Middle frontal gyrus (tissue), 1 donor: Measurements from ENCODE around the gene JDP2.

Source experiments
- DNase-seq: peaks from one replicate; pipeline ENCODE4 v3.0.0-alpha.2; 2015; ENCODE audit warnings: low spot score; ENCODE audit errors: extremely low spot score

JDP2 gene

GRCh38 chr14:75409316-75410205 is 18.3 kb upstream of the JDP2 start:
- no peak for DNase-seq

DNA sequence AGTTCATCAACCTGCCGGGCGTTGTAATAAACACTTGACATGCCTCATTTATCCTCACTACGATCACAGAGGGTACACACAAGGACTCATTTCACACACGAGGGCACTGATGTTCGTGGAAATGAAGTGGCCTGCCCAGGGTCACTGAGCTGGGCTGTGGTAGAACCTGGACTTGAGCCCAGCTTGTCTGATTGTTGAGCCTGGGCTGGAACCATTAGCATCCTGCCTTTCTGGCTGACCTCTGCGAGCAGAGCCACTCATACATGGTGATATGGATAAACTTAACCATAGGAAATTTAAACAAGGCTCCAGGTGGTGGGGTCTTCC is 16.6 kb upstream of the JDP2 start:
- no peak for DNase-seq

DNA sequence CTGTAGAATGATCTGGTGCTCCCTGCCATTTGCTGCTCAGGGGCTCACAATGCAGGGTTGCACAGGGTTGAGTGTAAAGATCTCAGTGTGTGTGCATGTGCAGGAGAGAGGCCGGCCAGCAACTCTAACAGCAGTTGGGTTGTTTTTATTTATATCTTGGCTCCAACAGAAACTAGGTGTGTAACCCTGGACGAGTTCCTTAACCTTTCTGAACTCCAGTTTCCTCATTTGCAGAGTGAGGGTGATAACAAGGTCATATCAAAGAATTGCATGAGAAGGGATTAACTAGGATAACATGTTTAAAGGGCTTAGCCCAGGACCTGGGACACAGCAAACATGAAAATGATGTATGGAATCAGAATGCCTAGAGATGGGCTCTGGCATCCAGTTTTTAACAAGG is 14.8 kb upstream of the JDP2 start:
- DNase-seq = no peak

GRCh38 chr14:75417674-75418073 is 10.1 kb upstream of the JDP2 start:
- no peak for DNase-seq

GRCh38 chr14:75418850-75419768 is 8.7 kb upstream of the JDP2 start:
- DNase-seq = no peak

DNA sequence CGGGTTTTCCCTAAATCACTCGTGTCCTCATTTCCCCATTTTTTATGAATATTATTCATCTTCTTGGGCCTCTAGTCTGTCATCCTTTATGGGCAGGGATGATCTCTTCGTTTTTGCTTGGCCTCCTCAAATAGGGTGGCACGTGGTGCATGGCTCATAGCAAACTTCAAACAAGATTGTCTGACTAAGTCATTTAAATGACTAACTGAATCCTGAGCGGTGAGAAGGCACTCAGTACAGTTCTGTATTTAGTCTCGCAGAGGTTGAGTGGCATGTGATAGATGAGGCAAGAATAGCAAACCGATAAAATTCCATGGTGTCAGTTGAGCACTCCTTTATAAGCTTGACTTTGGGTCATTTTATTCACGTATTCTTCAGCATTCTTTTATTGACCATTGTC is 5.7 kb upstream of the JDP2 start:
- no peak for DNase-seq

DNA sequence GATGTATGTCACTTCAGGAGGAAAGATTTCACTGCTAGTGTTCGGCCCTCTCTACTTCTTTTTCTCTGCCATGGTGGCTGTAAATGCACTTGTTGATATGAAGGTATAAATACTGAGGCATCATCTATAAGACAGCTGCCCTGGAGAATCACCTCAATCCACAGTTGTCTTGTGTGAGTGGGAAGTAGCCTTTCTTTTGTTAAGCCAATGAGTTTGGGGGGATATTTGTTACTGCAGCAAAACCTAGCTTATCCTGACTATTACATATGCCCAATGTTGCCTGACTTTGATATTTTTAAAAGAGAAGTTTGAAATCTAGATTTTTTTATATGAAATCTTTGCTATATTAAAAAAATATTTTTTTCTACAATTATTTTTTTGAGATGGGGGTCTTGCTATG is 3.3 kb upstream of the JDP2 start:
- DNase-seq = no peak

DNA sequence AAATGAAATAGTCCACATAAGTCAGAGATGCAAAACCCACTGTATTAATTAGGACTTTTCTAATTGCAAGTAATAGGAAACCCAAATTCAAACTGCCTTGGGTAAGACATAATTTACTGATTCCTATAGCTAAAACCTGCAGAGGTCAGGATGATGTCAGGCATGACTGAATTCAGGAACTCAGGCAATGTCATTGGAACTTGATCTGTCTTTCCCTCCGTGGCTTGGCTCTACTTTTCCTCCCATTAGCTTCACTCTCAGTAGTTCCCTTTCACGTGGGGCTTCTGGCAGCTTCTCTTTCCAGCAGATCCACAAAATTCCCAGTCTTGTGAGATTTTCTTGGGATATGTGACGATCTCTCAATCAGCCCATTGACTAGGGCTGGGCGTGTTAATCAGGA is 2.4 kb upstream of the JDP2 start:
- DNase-seq = no peak

DNA sequence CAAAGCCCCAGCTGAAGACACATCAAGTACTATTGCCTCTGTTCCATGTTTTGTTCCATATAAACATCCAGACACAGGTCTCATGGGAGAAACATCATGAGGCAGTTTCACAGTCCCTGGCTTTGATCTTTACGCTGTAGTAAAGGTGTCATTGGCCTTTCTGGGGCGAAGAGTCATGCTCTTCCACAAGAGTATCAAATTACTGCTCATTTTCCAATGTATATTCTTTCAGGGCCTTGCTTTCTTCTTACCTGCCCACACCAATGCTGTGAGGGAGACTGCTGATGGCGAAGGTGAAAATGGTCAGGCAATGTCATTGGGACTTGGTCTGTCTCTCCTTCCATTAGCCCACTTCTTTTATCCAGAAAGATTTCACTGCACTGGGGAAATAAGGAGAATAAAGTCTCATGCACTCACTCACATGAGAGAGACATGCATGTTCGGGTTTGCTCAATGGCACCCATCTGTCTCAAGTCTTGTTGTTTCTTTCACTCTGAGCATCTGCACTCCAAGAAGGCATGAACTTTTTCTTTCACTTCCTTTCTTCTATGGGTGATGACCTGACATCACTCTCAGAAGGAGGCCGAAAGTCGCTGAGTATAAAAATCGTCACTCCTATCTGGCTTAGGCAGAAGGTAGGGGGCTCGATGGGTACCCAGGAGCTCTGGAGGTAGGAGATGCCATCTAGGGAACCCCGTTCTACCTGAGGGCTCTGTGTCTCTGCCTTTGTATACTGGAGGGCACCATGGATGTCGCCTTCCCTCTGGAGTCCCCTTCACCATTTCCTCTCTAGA is 1.3 kb upstream of the JDP2 start:
- DNase-seq = no peak

DNA sequence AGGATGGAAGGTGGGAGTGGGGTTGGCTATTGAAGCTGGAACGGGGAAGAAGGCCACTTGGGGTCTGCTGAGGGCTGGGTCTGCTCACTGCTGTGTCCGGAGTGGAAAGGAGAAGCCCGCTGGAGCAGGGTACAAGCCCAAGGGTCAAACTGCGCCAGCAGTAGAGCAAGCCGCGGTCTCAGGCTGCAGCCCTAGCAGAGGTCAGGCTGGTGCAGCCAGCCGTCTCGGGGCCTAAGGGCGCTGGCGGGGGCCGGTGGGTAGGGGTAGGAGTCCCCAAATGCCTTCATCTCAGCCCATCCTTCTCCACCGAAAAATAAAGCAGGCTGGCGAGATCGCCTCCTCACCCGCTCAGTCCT is 718 bp upstream of the JDP2 start:
- DNase-seq = no peak

- no peak for DNase-seq
These were observed 645 bp downstream of the JDP2 start for GRCh38 chr14:75428230-75429104.

- DNase-seq = peak; percentile 20
These were observed 1.7 kb downstream of the JDP2 start for GRCh38 chr14:75429562-75429961.

- DNase-seq = no peak
These were observed 2.3 kb downstream of the JDP2 start for GRCh38 chr14:75430116-75430515.

- DNase-seq = no peak
These were observed 2.7 kb downstream of the JDP2 start for GRCh38 chr14:75430526-75430925.

DNA sequence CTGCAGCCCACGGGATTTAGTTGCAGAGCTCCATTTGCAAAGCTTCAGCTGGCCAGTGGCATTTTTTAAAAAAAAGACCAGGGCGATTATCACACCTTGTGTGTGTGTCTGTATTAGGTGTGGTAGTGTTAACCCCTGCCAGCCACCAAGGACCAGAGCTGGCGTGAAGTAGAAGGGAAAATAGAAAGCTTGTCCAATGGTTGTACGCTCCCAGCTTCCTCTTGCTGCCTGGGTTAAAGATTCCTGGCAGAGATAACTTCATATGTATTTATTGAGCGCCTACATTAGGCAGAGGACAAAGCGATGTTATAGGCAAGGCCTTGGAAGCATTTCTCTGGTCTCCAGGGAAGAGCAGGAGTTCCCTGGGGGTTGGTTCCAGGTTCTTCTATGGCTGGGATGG is 3.2 kb downstream of the JDP2 start:
- no peak for DNase-seq

GRCh38 chr14:75431827-75432226 is 4.0 kb downstream of the JDP2 start:
- no peak for DNase-seq

DNA sequence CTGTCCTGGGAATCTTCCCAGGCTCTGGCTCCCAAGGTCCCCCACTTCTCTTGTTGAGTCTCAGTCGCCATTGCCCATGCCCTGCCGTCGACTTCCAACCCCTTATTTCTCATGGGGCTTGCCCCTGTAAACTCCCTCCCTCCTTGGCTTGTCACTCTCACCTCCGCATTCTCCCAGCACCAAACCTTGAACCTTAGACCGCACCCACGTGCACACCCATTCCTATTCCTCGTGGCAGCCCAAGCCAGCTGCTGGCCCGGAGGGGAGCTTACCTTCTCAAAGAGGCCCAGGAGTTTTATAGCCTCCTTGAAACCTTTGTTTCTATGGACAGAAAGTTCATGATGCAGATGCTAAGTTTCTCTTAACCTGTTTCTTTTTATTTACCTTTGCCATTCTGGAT is 4.6 kb downstream of the JDP2 start:
- DNase-seq = no peak

GRCh38 chr14:75433631-75434071 is 5.8 kb downstream of the JDP2 start:
- no peak for DNase-seq

DNA sequence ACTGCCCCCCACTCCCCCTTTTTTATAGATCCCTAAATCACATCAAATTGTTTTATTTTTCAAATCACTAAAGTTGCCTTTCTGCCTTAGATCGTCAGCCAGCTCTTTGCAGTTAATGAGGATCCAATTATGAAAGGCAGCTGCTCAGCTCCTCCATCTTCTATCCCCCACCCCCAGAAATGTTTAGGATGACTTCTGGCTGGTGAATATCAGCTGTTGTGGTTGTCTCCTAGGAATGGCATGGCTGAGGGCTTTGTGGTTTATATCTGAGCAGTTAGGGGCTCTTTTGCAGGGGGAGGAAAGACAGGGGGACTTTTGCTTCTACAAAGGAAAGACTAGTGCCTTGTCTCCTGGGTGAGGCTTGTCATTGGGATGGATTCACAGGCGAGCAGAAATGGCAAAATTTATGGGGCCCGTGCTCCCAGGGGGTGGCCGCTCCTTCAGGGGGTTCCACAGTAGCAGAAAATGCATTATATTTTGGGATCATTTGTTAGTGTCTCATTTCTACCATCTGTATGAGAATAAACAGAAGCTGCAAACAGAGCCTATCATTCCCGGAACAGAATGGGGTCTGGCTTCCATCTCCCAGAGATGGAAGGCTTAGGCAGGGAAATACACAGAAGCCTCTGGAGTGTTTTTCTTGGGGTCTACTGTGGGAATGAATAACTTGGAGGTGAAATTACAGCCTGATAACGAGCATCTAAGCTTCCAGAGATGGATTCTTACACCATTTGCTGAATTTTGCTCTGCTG is 6.5 kb downstream of the JDP2 start:
- DNase-seq = no peak

GRCh38 chr14:75434890-75435248 is 7.0 kb downstream of the JDP2 start:
- no peak for DNase-seq
